ELR (cell line): ENCODE measurements around the gene ZFP36L2.

Experiments
- DNase-seq: peaks from one replicate; pipeline ENCODE4 v3.0.0-alpha.2; 2015; ENCODE audit warnings: low read depth

Gene ZFP36L2

DNA sequence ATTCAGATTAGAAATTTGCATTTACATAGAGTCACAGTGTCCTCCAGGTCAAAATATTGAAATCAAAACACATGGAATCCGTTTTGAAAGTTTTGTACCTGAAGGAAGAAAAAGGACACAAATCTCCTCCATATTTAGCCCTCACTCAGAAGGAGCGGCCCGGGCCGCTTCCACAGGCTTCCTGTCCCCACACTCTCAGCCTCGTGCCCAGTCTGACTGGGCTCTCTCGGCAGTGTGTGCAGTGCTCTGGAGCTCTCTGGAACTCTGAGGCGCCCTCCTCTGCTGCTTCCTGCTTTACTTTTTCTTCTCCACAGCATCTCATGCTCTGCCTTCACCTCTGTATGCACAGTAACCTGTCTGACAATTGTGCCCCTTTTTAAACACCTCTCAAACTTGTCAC lies 22.2 kb upstream of the ZFP36L2 start:
- no peak for DNase-seq

DNA sequence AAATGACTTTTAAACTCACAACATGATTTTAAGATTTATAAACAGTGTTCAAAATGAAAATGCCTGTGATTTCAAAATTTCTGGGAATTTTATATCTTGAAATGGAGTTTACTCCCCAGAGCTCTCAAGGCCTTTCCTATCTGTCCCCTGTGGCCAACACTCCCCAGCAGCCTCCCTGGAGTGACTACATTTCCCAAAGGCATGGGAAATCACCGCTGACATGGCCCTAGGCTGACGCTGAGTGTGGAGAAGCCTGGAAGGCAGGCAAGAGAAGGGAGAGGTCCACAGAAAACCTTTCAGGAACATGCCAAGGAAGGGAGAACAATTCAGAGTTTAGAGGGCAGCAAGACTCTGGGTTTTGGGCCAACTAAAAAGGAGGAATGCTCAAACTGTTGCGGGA lies 20.2 kb upstream of the ZFP36L2 start:
- DNase-seq: no peak

DNA sequence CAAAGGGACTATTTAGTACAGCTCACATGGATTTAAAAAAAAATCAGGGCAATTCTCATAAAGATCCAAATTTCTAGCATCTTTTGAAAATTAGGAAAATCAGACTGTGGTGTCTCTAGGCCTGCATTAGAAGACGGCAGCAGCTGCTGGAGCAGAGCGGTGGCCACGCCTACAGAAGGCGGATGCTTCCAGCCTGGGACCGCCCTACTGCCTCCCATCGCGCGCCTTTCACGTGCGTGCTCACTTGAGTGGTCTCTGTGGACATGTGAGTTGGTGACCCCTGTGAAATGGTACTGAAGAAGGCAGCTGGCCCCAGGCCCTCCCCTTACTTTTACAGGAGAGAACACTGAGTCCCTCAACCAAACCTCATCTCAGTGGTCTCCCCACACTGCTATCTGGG lies 15.2 kb upstream of the ZFP36L2 start:
- no peak for DNase-seq

DNA sequence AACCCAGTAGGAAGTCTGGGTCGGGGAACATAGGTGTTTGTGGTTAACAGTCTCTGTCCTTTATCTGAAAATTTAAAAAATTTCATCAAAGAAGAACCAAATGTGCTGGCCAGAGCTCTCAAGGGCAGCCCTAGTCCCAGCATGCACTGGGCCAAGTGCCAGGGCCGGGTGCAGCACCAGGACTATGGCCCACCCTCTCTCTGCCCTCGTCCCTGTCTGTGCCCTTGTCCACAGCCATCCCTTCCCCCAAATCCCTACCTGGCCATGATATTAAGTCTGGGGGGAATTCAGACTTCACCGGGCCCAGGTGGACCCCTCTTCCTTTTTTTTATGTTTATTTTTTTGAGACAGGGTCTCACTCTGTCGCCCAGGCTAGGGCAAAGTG lies 14.4 kb upstream of the ZFP36L2 start:
- DNase-seq: no peak

DNA sequence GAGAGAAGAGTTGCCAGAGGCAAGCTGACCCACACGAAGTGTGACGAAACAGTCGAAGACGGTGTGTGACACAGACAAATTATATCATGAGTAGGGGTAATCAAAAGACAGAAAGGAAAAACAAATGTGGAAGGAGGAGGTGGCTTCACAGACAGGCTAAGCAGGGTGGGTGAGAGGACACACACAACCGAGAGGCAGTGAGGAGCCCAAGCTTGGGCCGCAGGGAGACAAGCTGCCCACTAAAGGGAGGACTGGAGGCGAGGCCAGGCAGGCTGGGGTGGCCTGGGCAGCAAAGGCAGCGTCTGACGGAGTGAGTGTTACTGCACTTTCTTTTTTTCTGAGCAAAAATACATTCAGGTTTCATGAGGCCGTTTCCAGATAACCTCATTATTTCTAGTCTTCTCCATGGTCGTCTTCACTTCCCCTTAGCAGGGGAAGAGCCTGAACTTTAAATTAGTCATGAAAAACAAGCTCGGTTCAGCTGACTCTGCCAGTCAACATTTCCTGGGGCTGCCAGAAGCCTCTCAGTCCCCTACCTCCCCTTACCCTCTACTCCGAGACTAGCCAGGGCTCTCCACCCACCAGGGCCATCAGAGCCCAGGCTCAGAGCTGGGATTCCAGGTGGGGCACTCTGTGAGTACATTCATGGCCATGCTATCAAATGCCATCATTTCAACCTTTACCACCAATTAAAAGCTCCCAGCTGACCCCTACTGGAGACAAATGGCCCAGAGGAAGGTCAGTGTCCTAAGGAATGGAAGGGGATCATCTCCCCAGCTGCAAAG lies 13.8 kb upstream of the ZFP36L2 start:
- no peak for DNase-seq

DNA sequence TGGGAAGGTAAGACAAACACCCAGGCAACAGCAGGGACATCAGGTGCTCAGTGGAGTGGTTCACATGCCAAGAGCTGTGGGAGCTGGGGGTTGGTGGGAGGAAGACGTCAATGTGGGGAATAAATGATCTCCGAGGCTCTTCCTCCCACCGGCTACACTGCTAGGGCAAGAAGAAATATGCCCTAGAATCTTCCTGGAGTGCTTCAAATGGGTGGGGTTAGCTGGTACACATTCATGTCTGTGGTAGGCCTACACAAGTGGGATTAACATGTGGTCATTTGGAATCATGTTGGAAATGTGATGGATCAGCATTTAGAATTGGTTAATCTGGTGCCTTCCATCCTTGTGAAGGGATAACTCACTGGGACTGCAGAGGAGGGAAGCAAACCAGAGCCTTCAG lies 12.4 kb upstream of the ZFP36L2 start:
- no peak for DNase-seq

DNA sequence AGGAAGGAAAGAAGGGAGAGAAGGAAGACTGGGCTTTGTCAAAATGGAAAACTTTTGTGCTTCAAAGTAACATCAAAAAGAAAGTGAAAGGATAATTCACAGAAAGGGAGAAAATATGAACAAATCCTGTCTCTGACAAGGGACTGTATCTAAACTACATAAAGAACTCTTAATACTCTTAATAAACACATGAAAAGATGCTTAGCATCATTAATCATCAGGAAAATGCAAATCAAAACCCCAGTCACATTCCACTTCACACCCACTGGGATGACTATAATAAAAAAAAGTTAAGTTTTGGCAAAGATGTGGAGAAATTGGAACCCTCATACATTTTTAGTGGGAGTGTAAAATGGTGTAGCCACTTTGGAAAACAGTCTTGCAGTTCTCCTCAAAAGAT lies 11.8 kb upstream of the ZFP36L2 start:
- DNase-seq: no peak

DNA sequence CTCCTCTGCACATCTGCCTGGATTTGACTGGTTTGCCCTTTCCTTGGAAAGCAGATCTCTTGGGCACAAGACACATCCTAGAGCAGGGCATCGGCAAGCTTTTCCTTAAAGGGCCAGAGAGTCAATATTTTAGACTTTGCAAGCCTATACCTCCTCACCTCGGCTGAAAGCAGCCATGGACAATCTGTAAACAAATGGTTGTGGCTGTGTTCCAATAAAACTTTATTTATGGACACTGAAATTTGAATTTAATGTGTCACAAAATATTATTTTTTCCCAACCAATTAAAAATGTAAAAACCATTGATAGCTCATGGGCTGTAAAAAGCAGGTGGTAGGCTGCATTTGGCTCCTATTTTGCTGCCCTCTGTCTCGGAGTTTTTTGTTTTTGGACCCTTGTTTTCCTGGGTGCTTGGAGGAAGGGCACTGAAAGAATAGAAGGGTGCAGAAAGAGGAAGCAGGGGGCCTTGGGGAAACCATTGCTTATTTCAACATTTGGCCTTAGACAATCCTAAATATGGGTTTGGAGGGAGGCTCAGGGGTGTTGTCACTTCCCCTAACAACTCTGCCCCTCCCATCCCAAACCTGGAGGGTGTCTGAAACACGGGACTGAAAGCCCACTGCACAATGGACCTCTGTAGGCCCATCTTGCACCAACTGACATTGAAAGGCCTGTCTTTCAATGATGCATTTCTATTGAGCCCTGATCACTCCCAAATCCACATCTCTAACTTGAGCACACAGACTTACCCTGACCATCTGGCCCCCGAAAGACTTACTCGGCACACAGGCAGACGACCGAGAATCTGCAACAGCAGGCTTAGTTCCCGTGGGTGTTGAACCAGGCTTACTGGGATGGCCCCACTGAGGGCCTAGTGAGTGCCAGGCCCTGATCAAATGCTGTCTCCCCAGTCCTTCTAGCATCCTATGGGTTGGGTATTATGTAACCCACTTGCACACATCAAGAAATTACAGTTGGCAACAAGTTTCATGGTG lies 7.1 kb upstream of the ZFP36L2 start:
- DNase-seq: no peak

DNA sequence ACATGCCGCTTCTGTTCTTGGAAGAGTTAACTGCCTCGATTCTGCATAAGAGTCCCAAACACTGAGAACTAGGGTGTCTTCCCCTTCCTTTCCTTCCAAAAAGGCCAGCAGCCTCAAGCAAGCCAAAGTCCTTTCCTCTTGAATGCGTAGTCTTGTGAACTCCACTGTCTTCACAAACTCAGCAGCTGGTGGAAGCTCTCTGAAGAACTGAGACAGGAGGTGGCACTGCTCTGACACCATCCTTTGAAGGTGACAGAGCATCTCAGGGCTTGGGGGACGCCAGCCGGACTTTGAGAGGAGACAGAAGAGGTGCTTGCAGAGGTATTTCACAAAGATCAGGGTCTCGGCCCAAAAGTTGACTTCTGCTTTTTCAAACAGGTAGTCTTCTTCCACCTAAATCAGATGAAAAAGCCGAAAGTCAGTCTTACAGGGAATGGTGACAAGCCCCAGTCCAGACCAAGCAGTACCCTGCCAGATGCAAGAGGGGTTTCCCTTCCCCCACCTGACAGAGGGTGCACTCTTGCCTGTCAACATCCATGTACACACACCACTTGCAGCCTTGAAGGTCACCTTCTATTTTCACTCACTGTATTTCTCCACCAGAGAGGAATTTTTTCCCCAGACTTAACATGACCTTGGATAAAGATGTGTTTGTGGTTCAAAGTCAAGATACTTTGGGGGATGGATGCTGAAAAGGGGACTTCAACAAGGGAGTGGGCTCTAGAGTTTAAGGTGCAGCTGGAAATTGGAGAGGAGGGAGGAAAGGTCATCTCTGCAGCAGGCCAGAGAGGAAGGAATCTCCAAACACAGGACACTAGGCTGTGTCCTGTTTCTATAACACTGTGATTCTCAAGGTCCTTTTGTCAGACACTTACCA lies 4.8 kb upstream of the ZFP36L2 start:
- DNase-seq: no peak

DNA sequence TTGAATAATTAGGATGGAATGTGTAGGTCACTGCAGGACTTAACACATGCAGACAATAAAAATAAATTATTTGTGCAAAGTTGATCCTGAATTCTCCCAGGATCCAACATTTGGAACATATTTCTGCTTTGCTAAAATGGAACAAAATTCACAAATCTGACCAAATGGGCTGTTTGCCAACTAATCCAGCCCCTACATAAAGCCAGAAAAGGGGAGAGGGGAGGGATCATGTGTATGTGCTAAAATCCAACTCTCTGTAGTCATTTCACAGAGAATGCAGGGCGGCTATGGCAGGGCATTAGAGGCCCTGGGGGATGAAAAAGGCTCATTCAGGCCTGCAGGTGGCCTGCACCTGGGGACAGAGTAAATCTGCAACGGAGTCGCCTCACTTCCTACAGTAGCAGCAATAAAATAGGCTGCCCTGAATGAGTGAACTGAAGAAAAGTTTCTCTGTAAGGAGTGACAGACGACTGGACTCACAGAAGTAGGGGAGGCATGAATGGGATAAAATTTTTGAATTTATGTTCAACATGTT lies 4.0 kb upstream of the ZFP36L2 start:
- no peak for DNase-seq

DNA sequence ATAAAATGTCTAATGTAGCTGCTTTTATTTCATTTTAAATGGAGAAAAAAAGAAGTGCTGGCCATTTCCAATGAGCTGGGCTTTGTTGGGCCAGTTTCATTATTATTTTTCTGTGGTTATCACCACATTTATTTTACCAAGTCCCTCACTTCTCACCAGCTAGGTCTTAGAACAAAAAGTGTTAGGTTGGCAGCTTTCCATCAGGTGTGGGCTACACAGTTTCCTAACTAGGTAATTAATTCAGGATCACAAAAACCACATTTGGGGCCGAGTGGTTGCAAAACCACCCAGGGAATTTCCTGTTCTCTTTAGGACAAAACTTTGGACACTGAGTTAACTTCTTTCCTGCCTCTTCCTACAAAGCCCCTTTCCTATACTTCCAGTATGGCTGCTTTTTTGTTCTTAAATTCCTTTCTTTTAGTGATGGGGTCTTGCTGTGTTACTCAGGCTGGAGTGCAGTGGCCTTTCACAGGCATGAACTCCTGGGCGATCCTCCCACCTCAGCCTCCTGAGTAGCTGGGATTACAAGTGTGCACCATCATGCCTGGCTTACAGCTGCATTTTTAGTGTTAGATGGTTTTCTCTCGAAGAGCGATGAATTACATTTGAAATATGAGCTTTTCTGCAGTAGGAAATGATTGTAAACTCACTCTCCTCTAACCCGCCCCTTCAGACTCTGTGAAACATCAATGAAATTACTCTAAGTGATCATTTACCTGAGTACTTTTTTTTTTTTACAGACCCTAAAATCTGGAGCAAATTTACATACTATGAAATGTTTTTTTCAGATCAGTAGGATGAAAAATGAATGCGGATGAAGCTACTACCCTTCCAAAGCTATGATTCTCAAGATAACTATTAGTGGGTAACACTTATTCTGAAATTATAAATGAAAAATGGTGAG lies 2.6 kb upstream of the ZFP36L2 start:
- DNase-seq: no peak

DNA sequence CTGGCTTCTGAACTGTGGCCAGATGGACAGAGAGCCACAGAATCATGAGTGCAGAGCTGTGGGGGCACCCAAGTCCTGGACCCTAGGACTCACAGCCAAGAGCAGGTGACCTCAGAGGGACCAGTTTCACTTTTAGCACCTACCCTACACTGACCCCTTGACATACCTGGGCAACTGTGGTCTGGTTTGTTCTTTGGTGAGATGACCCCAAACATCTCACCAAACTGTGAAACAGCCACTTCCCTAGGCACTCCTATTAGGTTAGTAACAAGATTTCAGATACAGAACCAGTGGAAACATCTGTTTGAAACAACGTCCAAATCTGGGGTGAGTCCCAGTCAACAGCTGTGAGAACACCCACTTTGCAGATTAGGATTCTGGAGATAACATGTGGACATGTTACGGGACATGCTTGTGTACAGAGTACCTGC lies 1.9 kb upstream of the ZFP36L2 start:
- DNase-seq: no peak

DNA sequence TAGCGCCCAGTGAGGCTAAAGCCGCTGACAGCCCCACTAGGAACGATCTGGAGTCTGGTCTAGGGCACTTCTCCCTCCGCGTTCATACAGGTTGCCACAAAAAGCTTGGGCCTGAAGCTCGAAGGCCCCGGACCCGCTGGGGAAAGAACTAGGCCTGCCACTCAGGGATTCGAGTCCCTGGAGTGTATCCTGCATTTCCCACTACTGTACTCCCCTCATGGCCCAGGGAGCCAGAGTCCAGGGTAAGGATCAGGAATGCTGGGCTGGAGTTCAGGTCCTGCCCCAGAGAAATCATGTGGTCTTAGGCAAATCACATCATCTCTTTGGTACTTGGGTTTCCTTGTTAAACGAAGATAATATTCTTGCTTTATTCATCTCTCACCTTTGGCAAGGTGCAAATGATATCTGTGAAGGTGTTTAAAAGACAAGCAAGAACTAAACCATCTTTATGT lies 1.4 kb upstream of the ZFP36L2 start:
- no peak for DNase-seq

DNA sequence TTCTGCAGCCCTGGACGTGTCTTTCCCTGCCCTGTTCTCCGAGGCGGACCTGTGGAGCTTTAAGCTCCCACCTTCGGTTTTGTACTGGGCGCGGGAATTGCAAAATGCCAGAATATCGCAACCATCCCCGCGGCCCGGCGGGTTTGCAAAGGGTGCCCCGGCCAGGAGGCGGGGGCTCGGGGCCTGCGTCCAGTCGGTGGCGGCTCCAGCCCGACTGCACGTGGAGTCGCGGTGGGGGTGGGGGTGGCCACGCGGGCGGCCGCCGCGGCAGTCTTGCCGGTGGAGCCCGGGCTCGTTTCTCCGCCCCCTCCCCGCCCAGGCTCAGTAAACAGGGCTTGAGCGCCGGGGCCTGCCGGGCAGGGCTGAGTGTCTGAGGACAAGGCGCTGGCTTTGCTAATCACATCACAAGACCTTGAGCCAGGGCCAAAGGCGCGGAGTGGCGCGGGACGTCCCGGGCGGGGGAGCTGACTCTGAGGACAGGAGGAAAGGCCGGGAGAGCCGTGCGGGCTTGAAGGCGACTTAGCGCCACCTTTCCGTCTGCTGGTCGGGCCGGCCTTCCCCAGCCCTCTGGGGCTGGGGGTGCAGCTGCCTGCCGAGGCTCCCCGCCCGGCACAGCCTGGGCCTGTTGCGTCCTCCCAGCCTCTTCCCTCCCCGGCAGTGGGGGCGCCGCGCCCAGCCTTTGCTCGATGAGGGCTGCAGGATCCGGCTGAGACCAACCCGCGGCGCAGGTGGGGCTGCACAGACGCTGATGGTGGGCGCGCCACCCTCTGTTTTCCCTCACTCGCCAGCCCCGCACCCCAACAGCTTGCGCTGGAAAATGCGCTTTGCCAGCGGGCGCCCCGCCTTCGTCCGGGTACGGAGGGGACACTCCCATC lies 786 bp upstream of the ZFP36L2 start:
- DNase-seq: peak; percentile 85

DNA sequence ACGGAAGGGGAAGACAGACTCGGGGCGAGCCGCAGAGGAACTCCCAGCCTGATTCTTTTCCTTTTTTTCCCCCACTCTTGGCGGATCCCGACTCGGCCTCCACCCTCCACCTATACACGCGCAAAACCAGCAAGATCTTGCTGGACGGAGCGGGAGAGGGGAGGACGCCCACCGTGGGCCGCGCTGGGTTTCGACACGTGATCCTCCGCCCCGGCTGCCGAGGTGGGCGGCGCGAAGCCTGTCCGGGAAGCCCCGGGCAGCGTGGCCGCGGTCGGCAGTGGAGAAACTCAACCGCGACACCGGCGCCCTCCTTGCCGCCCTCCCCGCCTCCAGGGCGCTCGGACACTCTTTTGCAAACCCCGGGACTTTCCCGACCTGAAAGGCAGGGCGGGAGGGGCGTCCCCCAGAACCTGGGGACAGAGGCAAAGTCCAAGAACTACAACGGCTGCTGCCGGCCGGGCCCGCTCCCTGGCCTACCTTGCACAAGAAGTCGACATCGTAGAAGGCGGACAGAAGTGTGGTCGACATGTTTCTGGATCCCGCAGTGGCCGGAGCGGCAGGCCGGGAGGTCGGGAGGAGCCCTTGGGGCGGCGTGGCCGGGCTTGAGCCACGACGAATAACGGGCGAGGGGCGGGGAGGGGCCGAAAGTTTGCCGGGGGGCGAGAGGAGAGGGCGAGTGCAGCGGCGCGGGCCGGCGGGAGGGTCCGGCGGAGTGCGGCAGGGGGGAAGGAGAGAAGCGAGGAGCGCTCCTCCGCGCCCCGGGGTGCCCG lies 433 bp downstream of the ZFP36L2 start:
- DNase-seq: peak; percentile 68

DNA sequence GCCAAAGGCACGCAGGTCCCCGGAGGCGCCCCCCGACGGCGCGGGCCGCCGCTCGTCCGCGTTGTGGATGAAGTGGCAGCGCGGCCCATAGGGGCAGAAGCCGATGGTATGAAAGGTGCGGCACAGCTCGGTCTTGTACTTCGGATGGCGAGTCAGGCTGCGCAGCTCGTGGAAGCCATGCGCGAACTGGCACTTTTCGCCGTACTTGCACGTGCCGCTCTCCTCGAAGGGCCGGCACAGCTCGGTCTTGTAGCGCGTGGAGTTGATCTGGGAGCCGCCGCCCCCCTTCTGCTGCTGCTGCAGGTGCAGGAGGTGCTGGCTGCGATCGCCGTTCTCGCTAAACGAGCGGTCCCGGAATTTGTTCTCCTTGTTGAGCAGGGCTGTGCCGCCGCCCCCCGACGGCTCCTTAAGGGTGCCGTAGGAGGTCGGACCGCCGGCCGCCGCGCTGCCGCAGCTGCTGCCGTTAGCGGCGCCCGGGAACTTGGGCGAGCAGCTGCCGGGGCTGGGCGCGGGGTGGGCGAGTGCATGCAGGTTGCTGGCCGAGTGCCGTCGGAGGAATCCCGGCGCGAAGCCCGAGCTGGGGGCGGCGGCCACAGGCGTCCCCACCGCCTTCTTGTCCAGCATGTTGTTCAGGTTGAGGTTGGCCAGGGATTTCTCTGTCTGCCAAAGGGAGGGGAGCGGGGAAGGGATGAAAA lies 1.2 kb downstream of the ZFP36L2 start:
- DNase-seq: peak; percentile 65

DNA sequence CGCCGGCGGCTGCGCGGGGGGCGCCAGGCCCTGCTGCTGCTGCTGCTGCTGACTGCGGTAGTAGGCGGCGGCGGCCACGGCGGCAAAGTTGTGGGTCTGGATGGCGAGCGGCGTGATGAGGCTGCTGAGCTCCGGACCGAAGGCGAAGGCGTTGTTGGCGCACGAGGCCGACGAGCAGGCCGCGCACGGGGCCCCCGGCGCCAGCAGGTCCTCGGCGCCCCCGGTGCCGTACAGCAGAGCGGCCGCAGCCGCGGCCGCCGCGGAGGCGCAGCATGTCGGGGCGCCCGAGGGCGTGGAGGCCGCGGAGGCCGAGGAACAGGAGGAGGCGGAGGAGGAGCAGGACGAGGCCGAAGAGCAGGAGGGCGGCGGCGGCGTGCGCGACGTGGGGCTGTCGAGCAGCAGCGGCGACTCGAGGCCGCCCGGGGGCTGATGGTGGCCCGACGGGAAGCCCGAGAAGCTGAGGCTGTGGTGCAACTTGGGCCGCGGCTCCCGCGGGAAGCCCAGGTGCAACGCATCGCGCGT lies 1.8 kb downstream of the ZFP36L2 start:
- DNase-seq: peak; percentile 61

DNA sequence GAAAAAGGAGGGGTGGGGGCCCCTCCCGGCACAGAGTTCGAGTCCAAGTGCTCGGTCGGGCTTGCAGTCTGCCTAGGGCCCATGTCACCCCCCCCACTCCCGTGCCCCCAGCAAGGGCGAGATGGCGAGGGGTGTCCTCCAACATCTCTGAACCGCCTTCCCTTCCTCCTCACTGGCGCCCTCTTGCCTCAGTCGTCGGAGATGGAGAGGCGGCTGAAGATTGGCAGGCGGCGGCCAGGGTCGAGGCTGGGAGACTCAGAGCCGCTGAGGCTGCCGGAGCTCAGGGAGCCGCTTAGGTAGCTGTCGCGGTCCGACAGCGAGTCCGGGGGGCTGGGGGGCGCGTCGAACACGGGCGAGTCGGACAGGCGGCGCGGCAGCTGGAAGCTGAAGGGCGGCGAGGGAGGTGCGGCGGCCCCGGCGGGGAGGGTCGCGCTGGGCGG lies 2.3 kb downstream of the ZFP36L2 start:
- DNase-seq: peak; percentile 82
